CD14-positive monocyte (primary cell): ENCODE measurements around the gene KCNT1. TPM values are rescaled to one million over a fixed set of nuclear protein-coding genes. Genes with fewer than 3 reads are reported as not detected.
"Not testable (repeated sequence)": the region's sequence is repeated elsewhere in the genome, so short reads cannot be mapped to it uniquely, and the experiment has no call there.

ENCODE experiments used
- DNase-seq, 3 donors: peaks; one replicate each; pipeline ENCODE4 v3.0.0-alpha.2; 2011 to 2022
- H2AFZ ChIP-seq: 2 replicates; pipeline ENCODE4 v1.6.0; 2012; ENCODE audit warnings: mild to moderate bottlenecking, low read depth, low read length, inconsistent platforms; ENCODE audit not compliant: insufficient read depth, poor library complexity, severe bottlenecking
- H3K27ac ChIP-seq, 2 donors: 1 replicate in 1 of 2; 2 replicates in 1 of 2; pipeline ENCODE4 v1.5.1; 2012 to 2013; ENCODE audit warnings: low read length in 2 of 2, control low read depth in 1 of 2, inconsistent platforms in 1 of 2, low read depth in 1 of 2, mild to moderate bottlenecking in 1 of 2
- H3K27me3 ChIP-seq, 2 donors: one replicate each; pipeline versions ENCODE4 v1.6.0 to v1.6.1; 2011 to 2013; ENCODE audit warnings: low read length in 2 of 2; ENCODE audit not compliant: control insufficient read depth in 2 of 2, insufficient read depth in 2 of 2
- H3K36me3 ChIP-seq, 2 donors: replicated peaks in 1 of 2; 1 replicate in 1 of 2; 2 replicates in 1 of 2; pipeline versions ENCODE4 v1.5.1 to v1.6.1; 2012 to 2013; ENCODE audit warnings: low read length in 2 of 2, control low read depth in 1 of 2, inconsistent platforms in 1 of 2, mild to moderate bottlenecking in 1 of 2; ENCODE audit not compliant: insufficient read depth in 2 of 2, control insufficient read depth in 1 of 2
- H3K4me1 ChIP-seq, 2 donors: 1 replicate in 1 of 2; 2 replicates in 1 of 2; pipeline versions ENCODE4 v1.5.1 to v1.6.1; 2012 to 2013; ENCODE audit warnings: low read length in 2 of 2, control low read depth in 1 of 2, inconsistent platforms in 1 of 2, mild to moderate bottlenecking in 1 of 2, moderate library complexity in 1 of 2; ENCODE audit not compliant: insufficient read depth in 2 of 2, control insufficient read depth in 1 of 2
- H3K4me2 ChIP-seq: replicated peaks from 2 replicates; pipeline ENCODE3; 2012; ENCODE audit warnings: low read length, moderate library complexity, mild to moderate bottlenecking; ENCODE audit not compliant: poor library complexity, severe bottlenecking; ENCODE audit errors: extremely low read depth
- H3K4me3 ChIP-seq, 3 experiments: fragments of 200-600 bp in 1 of 3; sonication (generic) in 1 of 3; replicated peaks in 1 of 3; 1 replicate in 2 of 3; 2 replicates in 1 of 3; pipeline ENCODE4 v1.5.1; 2011 to 2013; ENCODE audit warnings: low read length in 3 of 3, mild to moderate bottlenecking in 3 of 3, control low read depth in 2 of 3, low read depth in 2 of 3, inconsistent platforms in 1 of 3, moderate library complexity in 1 of 3
- H3K79me2 ChIP-seq: 2 replicates; pipeline ENCODE4 v1.6.0; 2012; ENCODE audit warnings: mild to moderate bottlenecking, control low read depth, inconsistent platforms, low read length, moderate library complexity; ENCODE audit not compliant: insufficient read depth
- H3K9ac ChIP-seq: 2 replicates; pipeline ENCODE4 v1.6.0; 2017; ENCODE audit warnings: low read length, mild to moderate bottlenecking; ENCODE audit not compliant: insufficient read depth, poor library complexity, severe bottlenecking
- H3K9me3 ChIP-seq, 2 donors: replicated peaks in 1 of 2; 1 replicate in 1 of 2; 2 replicates in 1 of 2; pipeline versions ENCODE4 v1.5.1 to v1.6.1; 2012 to 2013; ENCODE audit warnings: low read length in 2 of 2, control low read depth in 1 of 2; ENCODE audit not compliant: control insufficient read depth in 1 of 2, insufficient read depth in 1 of 2
- H4K20me1 ChIP-seq: 2 replicates; pipeline ENCODE4 v1.6.0; 2012; ENCODE audit warnings: mild to moderate bottlenecking, low read length, control low read depth, moderate library complexity; ENCODE audit not compliant: insufficient read depth
- H3K27ac Mint-ChIP-seq, 7 donors: one replicate each; pipeline ENCODE4 v1.8.0; 2020; ENCODE audit warnings: mild to moderate bottlenecking in 7 of 7, mixed read lengths in 7 of 7, moderate library complexity in 6 of 7, inconsistent platforms in 2 of 7
- H3K27me3 Mint-ChIP-seq, 3 donors: one replicate each; pipeline ENCODE4 v1.8.0; 2021 to 2022; ENCODE audit warnings: low read depth in 3 of 3, mild to moderate bottlenecking in 3 of 3, mixed read lengths in 3 of 3, moderate library complexity in 3 of 3, inconsistent platforms in 1 of 3
- H3K36me3 Mint-ChIP-seq, 2 donors: one replicate each; pipeline ENCODE4 v1.8.0; 2020; ENCODE audit warnings: mixed read lengths in 2 of 2, inconsistent platforms in 1 of 2, mild to moderate bottlenecking in 1 of 2
- H3K4me1 Mint-ChIP-seq: one replicate; pipeline ENCODE4 v1.8.0; 2020; ENCODE audit warnings: mild to moderate bottlenecking, mixed read lengths
- H3K4me3 Mint-ChIP-seq, 2 donors: one replicate each; pipeline ENCODE4 v1.8.0; 2020; ENCODE audit warnings: mild to moderate bottlenecking in 2 of 2, mixed read lengths in 2 of 2, moderate library complexity in 1 of 2
- H3K9me3 Mint-ChIP-seq, 7 donors: one replicate each; pipeline ENCODE4 v1.8.0; 2020 to 2022; ENCODE audit warnings: mixed read lengths in 7 of 7, mild to moderate bottlenecking in 6 of 7, moderate library complexity in 6 of 7, inconsistent platforms in 2 of 7
- CTCF ChIP-seq: fragments of 200-600 bp; IDR thresholded peaks from one replicate; pipeline ENCODE4 v1.8.0; 2022; ENCODE audit warnings: antibody characterized with exemption, mild to moderate bottlenecking
- WGBS: methylation state at CpG from one replicate; pipeline ENCODE4 v1.1.5; 2013; ENCODE audit warnings: missing lambda C conversion rate; ENCODE audit not compliant: insufficient coverage; 5-methylcytosine and 5-hydroxymethylcytosine counted together
- intact Hi-C, 2 donors: fragments of 100-400 bp; cut with micrococcal nuclease; formaldehyde crosslinking; loops; one replicate each; pipeline versions ENCODE4 v1.15.0 to v1.15.1; 2023
- polyA plus RNA-seq, 3 donors: library from polyadenylated mRNA; depleted of rRNA in 1 of 3; unstranded in 2 of 3; stranded (reverse) in 1 of 3; fragments of 300-500 nt in 2 of 3; fragments of >200 nt in 1 of 3; fragmentation: Illumina TruSeq in 2 of 3; gene quantifications; 1 replicate in 2 of 3; 2 replicates in 1 of 3; pipeline ENCODE4 v1.2.3, GENCODE V29; 2012 to 2021

KCNT1 gene
- polyA plus RNA-seq, 3 donors: not detected

GRCh38 chr9:135666534-135667462, 35.2 kb upstream of the KCNT1 start:
- H3K36me3 ChIP-seq: no peaks in the 10 kb centered on the region
- no peak overlapping the region for H3K9ac ChIP-seq
- H3K36me3 Mint-ChIP-seq: no peaks in the 10 kb centered on the region
- DNase-seq: no peak
- peaks cover 0 to 7% (median 2%) of the 10 kb centered on the region in 7 donors for H3K9me3 Mint-ChIP-seq
- peaks cover 2 to 6% (median 4%) of the 10 kb centered on the region in 3 donors for H3K27me3 Mint-ChIP-seq
- no peaks in the 10 kb centered on the region for H3K4me1 ChIP-seq
- no peaks in the 10 kb centered on the region for H3K4me1 Mint-ChIP-seq
- no peaks in the 10 kb centered on the region for H4K20me1 ChIP-seq
- H3K4me3 ChIP-seq: no peak overlapping the region
- WGBS: 84% methylated on average over 18 of the region's 29 CpGs
- no peak for TF ChIP-seq CTCF
- H3K4me2 ChIP-seq: no peak overlapping the region
- H3K9me3 ChIP-seq: no peaks in the 10 kb centered on the region
- H3K27me3 ChIP-seq: no peaks in the 10 kb centered on the region
- intact Hi-C loops: no loop called here
- H2AFZ ChIP-seq: no peak overlapping the region
- no peak overlapping the region for H3K4me3 Mint-ChIP-seq
- no peak overlapping the region for H3K27ac ChIP-seq
- no peak overlapping the region for H3K27ac Mint-ChIP-seq
- no peaks in the 10 kb centered on the region for H3K79me2 ChIP-seq

- Histone ChIP-seq H4K20me1 (no peaks in the 10 kb centered on the region), H3K27ac (no peak overlapping the region), H3K4me1 (no peaks in the 10 kb centered on the region), H3K36me3 (no peaks in the 10 kb centered on the region), H3K9ac (no peak overlapping the region), H2AFZ (no peak overlapping the region), H3K4me3 (no peak overlapping the region), H3K79me2 (no peaks in the 10 kb centered on the region), H3K4me2 (no peak overlapping the region), H3K9me3 (no peaks in the 10 kb centered on the region), H3K27me3 (no peaks in the 10 kb centered on the region)
- peaks cover 2 to 8% (median 4%) of the 10 kb centered on the region in 3 donors for H3K27me3 Mint-ChIP-seq
- DNase-seq: no peak
- WGBS: 97% methylated on average over 8 of the region's 9 CpGs
- H3K27ac Mint-ChIP-seq: no peak overlapping the region
- H3K9me3 Mint-ChIP-seq: peaks cover 0 to 7% (median 2%) of the 10 kb centered on the region in 7 donors
- no peaks in the 10 kb centered on the region for H3K36me3 Mint-ChIP-seq
- H3K4me3 Mint-ChIP-seq: no peak overlapping the region
- no peak for TF ChIP-seq CTCF
- H3K4me1 Mint-ChIP-seq: no peaks in the 10 kb centered on the region
- intact Hi-C loops: no loop called here
Observed at GRCh38 chr9:135667463-135668001, 34.5 kb upstream of the KCNT1 start.

DNA sequence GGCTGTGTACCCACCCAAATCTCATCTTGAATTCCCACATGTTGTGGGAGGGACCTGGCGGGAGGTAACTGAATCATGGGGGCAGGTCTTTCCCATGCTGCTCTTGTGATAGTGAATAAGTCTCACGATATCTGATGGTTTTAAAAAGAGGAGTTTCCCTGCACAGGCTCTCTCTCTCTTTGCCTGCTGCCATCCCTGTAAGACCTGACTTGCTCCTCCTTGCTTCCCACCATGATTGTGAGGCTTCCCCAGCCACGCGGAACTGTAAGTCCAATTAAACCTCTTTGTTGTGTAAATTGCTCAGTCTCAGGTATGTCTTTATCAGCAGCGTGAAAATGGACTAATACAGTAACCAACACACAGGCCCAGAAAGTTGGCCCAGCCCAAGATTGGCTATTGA, 33.0 kb upstream of the KCNT1 start:
- H3K27ac Mint-ChIP-seq, H3K27me3 Mint-ChIP-seq, H3K79me2 ChIP-seq, H3K9ac ChIP-seq, H3K4me3 ChIP-seq, H3K9me3 ChIP-seq, H3K9me3 Mint-ChIP-seq, H3K36me3 Mint-ChIP-seq, H3K36me3 ChIP-seq, H3K4me1 Mint-ChIP-seq, H2AFZ ChIP-seq, H3K4me3 Mint-ChIP-seq, H3K4me1 ChIP-seq, H4K20me1 ChIP-seq, H3K27me3 ChIP-seq, intact Hi-C loops, DNase-seq, H3K27ac ChIP-seq, H3K4me2 ChIP-seq: not testable (repeated sequence)
- no CpG with 5 or more reads among the region's 5 CpGs for WGBS
